Measurements from ENCODE around the gene TMUB1. TPM values are rescaled to one million over a fixed set of nuclear protein-coding genes. Genes with fewer than 3 reads are reported as not detected.

Gene TMUB1
- total and polyA plus RNA-seq, 8 donors: 12.7 to 86.8 (median 63.6) TPM

DNA sequence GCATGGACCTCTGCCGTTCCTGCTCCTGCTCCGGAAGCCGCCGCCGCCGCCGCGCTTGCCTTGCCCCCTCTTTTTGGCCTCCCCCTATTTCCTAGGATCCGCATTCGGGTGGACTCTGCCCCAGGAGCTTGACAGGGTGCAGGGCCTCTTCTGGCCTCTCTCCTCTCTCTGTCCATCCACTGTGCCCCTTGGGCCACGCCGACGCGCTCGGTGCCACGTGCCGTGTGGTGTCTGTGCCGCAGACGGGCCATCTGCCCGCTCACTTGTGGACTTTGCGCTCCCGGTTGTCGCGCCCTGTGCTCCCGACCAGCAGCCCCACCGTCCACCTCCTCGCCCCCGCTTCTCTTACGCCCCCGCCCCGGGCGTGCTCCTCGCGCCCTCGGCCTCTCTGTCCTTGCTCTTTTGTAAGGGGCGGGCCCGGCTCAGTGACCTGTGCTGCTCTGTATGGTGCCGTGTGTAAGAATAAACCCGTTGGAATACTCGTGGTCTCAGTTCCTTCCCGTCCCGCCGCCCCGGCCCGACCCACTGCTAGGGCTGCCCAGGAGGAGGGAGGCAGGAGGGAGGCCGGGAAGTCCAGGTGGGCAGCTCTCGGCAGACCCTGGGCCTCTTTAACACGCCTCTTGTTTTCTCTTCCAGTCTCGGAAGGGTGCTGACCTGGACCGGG, 40.0 kb upstream of the TMUB1 start:
- no peaks in the 10 kb centered on the region for H3K9me3 ChIP-seq
- H3K27ac ChIP-seq: no peak overlapping the region
- H3K4me3 ChIP-seq: no peak overlapping the region
- H3K36me3 ChIP-seq: peaks cover 47 to 90% (median 82%) of the 10 kb centered on the region in 4 donors
- WGBS, 5 donors: 89 to 92% (median 91%) methylated on average over 43 to 50 of the region's 50 CpGs
- H3K27me3 ChIP-seq: no peaks in the 10 kb centered on the region
- no peak for DNase-seq
- H3K4me1 ChIP-seq: peaks cover 14 to 32% (median 24%) of the 10 kb centered on the region in 4 donors
- intact Hi-C loops (cut with DNase I; ENCODE audit: low total_unique reads): no loop called here
- TF ChIP-seq, protein P1, sequence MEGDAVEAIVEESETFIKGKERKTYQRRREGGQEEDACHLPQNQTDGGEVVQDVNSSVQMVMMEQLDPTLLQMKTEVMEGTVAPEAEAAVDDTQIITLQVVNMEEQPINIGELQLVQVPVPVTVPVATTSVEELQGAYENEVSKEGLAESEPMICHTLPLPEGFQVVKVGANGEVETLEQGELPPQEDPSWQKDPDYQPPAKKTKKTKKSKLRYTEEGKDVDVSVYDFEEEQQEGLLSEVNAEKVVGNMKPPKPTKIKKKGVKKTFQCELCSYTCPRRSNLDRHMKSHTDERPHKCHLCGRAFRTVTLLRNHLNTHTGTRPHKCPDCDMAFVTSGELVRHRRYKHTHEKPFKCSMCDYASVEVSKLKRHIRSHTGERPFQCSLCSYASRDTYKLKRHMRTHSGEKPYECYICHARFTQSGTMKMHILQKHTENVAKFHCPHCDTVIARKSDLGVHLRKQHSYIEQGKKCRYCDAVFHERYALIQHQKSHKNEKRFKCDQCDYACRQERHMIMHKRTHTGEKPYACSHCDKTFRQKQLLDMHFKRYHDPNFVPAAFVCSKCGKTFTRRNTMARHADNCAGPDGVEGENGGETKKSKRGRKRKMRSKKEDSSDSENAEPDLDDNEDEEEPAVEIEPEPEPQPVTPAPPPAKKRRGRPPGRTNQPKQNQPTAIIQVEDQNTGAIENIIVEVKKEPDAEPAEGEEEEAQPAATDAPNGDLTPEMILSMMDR (IDR thresholded peaks at IDR 0.05): no peak
- no peak for TF ChIP-seq EP300 (IDR thresholded peaks at IDR 0.05)
- TF ChIP-seq POLR2A (IDR thresholded peaks at IDR 0.05): no peak
- no peak for TF ChIP-seq POLR2AphosphoS5 (IDR thresholded peaks at IDR 0.05)

DNA sequence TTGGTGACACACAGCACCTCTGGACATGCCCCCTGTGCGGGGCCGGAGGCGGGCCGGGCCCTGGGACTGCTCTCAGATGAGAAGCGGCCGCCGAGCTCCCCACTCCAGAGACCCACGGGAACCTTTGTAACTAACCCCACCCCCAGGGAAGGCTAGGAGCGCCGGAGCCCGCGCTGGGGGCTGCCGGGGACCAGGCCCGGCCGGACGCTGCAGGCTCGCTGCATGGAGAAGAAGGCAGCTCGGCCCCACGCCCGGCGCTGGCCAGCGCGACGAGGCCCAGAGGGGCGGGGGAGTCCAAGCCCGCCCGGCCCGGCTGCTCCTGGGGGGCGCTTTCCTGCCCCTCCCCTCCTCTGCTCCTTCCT, 39.5 kb upstream of the TMUB1 start:
- H3K9me3 ChIP-seq: no peaks in the 10 kb centered on the region
- TF ChIP-seq POLR2A (IDR thresholded peaks at IDR 0.05) (no peak), EP300 (IDR thresholded peaks at IDR 0.05) (no peak), POLR2AphosphoS5 (IDR thresholded peaks at IDR 0.05) (no peak)
- TF ChIP-seq, protein P1 (IDR thresholded peaks at IDR 0.05): no peak
- WGBS, 5 donors: 83 to 93% (median 93%) methylated on average over 12 to 29 of the region's 29 CpGs
- no peak overlapping the region for H3K27ac ChIP-seq
- no peak for DNase-seq
- no peak overlapping the region for H3K4me3 ChIP-seq
- no peaks in the 10 kb centered on the region for H3K27me3 ChIP-seq
- peaks cover 50 to 90% (median 82%) of the 10 kb centered on the region in 4 donors for H3K36me3 ChIP-seq
- H3K4me1 ChIP-seq: peaks cover 14 to 32% (median 24%) of the 10 kb centered on the region in 4 donors
- intact Hi-C loops (cut with DNase I; ENCODE audit: low total_unique reads): no loop called here

DNA sequence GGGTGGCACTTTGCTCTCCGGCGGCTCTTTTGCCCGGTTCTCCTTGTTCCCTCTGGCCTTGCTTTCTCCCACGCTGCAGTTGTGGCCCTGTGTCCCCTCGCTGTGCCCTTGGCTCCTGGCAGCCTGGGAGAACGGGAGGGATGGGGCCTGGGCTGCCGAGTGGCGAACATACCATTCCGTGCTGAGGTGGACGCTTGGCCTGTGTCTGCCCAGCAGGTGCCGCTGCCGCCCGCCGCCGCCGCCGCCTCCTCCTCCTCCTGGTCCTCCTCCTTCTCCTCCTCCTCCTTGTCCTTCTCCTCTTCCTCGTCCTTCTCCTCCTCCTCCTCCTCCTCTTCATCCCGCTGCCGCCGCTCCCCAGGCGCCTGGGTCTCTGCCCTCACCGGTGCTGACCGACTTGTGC, 39.0 kb upstream of the TMUB1 start:
- H3K4me3 ChIP-seq: no peak overlapping the region
- H3K4me1 ChIP-seq: peaks cover 14 to 32% (median 24%) of the 10 kb centered on the region in 4 donors
- intact Hi-C loops (cut with DNase I; ENCODE audit: low total_unique reads): no loop called here
- peaks cover 50 to 90% (median 83%) of the 10 kb centered on the region in 4 donors for H3K36me3 ChIP-seq
- no peaks in the 10 kb centered on the region for H3K27me3 ChIP-seq
- WGBS, 5 donors: 68 to 83% (median 74%) methylated on average over 17 to 24 of the region's 24 CpGs
- DNase-seq: peak; percentile 42 to 60
- no peak overlapping the region for H3K27ac ChIP-seq
- TF ChIP-seq POLR2A (IDR thresholded peaks at IDR 0.05): no peak
- TF ChIP-seq, protein P1 (IDR thresholded peaks at IDR 0.05): peak in 2 of 7 experiments; percentile 6 to 16
- H3K9me3 ChIP-seq: no peaks in the 10 kb centered on the region

DNA sequence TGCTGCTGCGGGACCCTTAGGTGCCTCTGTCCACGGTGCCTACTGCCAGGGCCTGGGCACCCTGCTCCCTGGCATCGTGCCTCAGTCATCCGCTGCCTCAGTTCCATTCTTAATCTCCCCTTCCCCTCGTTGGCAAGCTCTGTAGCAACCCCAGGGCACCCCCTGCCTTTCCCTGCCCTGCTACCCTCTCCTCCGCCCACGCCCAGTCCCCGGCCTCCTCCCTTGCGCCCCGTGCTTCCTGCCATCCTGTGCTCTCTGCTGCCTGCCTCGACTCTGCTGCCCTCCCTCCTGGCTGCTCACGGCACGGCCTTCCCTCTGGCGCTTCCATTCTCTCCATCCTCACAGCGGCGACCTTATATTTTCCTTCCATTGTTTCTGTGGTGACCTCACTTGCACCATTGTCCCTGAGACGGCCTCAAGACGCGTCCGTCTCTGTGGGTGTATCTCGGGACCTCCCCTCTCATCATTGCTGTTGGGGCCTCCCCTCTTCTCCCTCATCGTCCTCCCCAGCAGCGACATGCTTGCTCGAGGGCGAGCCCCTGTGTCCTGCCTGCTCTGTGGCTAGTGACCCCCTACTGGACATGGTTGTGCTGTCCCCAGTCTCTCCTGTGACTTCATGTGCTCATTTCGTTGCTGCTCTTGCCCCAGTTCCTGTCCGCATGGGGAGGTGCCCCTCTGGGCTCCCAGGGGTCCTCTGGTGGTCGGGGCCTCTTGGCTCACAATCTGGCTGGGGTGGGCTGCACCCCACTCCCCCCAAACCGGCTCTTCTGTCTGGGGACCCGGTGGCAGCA, 38.3 kb upstream of the TMUB1 start:
- peaks cover 15 to 34% (median 24%) of the 10 kb centered on the region in 4 donors for H3K4me1 ChIP-seq
- no peak overlapping the region for H3K4me3 ChIP-seq
- no peaks in the 10 kb centered on the region for H3K9me3 ChIP-seq
- intact Hi-C loops (cut with DNase I; ENCODE audit: low total_unique reads): no loop called here
- WGBS, 5 donors: 76 to 85% (median 85%) methylated on average over 28 to 30 of the region's 30 CpGs
- TF ChIP-seq POLR2AphosphoS5 (IDR thresholded peaks at IDR 0.05) (no peak), EP300 (IDR thresholded peaks at IDR 0.05) (no peak), POLR2A (IDR thresholded peaks at IDR 0.05) (no peak)
- TF ChIP-seq, protein P1 (IDR thresholded peaks at IDR 0.05): no peak
- H3K27me3 ChIP-seq: no peaks in the 10 kb centered on the region
- peaks cover 50 to 91% (median 81%) of the 10 kb centered on the region in 4 donors for H3K36me3 ChIP-seq
- DNase-seq: no peak
- no peak overlapping the region for H3K27ac ChIP-seq
